HG03457 (cell line): ENCODE results near the gene TPM4.

Source experiments
- ATAC-seq: cut with Tn5 transposase; IDR thresholded peaks from one replicate; pipeline ENCODE4 v1.9.1; 2021; ENCODE audit warnings: moderate number of reproducible peaks; ENCODE audit not compliant: unreplicated experiment

The TPM4 gene

GRCh38 chr19:16124953-16125352 lies 48.7 kb downstream of the TPM4 start:
- ATAC-seq: no peak

DNA sequence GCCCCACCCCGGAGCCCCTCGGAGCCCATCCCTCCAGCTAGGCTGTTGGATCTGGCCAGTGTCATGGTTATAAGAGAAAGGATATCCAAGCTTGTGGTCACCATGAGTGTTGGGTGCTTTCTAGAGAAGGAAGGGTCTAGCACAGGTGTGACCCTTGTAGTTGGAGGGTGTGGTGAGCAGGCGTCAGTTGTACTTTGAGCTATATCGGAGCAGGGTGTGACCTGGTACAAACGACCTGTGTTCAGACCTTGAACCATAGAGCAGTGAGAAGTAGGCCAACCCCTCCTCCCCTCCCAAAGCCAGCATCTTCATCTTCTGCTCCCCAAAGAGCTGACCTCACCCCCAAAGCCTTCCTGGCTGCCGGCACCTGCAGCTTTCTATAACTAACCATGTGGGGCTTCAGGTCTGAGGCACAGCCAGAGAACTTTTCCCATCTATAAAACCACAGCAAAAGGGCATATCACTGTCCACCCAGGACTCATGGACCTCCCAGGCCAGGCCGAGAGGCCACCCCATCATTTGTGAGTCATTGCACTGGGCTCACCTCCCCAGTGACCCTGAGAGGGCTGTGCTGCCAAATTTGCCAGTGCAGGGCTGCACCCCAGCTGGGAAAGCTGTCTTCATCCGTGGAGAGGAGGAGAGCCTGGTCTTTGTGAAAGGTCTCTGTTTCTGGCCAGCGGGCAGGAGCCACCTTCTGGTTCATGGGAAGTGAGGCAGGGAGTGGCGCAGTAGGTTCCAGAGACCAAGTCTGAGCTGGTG lies 49.6 kb downstream of the TPM4 start:
- ATAC-seq: no peak

DNA sequence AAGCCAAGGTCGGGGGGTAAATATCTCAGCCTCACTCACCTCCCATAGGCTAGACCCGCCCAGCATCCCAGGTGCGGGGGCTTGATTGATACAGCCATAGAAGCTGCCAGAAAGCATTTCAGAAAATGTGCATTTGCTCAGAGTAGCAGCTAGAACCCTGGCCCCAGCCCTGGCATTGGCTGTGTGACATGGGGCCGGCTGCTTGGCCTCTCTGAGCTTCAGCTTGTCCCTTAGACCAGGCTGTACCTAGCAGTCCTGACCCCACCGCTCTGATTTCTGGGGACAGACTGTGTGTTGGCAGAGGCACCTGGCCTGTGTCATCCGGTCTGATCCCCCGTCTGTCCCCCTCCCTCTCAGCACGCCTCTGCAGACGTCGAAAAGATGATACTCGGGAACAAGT lies 50.8 kb downstream of the TPM4 start:
- no peak for ATAC-seq

- ATAC-seq: no peak
These were observed 51.6 kb downstream of the TPM4 start for GRCh38 chr19:16127776-16128371.

- ATAC-seq: no peak
These were observed 55.4 kb downstream of the TPM4 start for GRCh38 chr19:16131648-16132047.

DNA sequence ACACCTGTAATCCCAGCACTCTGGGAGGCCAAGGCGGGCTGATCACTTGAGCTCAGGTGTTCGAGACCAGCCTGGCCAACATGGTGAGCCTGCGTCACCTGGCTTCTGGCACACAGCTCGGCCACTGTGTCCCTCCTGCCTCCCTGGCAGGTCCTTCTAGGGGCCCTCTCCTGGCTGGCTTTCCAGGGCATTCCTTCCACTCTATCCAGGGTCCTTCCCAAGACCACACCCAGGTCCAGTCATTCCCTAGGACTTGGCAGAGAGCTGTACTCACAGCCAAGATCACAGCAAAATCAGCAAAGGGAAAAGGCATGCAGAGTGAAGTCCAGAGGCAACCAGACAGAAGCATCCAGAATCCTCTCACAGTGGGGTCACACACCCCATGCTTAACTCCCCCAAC lies 57.5 kb downstream of the TPM4 start:
- no peak for ATAC-seq

DNA sequence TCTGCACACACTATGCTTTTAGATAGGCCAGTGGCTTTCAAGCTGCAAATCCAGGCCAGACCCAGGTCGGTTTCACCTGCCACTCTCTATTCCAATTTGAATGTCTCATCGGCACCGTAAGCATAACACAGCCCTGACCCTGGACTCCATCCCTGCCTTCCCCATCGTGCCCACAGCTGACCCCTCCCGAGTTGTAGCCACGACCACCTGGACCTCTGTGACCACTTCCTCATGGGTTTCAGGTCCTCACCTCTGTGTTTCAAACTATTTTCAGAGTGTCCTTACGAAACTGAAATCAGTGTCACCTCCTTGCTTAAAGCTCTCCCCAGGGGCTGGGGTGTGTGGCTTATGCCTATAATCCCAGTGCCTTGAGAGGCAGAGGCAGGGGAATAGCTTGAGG lies 58.2 kb downstream of the TPM4 start:
- no peak for ATAC-seq

- ATAC-seq: no peak
These were observed 59.3 kb downstream of the TPM4 start for GRCh38 chr19:16135430-16136127.

GRCh38 chr19:16136185-16136999 lies 60.1 kb downstream of the TPM4 start:
- ATAC-seq: no peak

DNA sequence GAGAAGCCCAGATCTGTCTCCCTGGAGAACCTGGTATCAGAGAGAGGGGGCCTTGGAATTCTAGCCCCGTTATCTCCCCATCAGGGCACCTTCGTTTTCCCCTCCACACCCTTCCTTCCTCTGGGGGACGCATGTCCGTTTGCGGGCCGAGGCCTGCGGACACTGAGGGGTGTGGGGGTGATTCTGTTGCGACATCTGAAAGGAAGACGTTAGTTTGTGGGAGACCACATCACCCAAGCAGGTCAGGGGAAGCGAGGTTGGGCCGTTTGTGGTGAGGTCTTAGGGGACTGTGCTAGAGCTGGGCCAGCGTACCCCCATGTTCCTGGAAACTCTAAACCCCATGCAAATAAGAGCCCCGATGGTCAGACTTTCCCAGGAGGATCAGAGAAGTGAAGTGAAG lies 63.5 kb downstream of the TPM4 start:
- no peak for ATAC-seq

DNA sequence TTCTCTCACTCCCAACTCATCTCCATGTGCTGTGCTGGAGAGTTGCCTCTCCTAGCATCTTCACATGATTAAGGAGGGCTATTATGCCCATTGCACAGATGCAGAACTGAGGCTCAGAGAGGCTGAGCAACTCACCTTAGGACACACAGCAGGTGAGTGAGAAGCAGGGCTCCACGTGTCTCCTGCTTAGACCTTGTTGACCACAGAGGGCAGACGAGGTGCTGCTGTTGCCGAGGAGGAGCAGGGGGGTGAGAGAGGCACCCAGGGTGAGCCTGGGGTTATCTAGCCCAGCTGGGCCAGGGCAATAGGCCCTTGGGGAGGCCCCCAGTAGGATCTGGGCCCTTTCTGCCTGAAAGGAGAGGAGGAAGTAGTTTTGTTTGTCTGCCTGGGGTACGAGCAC lies 64.7 kb downstream of the TPM4 start:
- no peak for ATAC-seq

- ATAC-seq: no peak
These were observed 65.8 kb downstream of the TPM4 start for GRCh38 chr19:16142032-16142580.

- no peak for ATAC-seq
These were observed 67.3 kb downstream of the TPM4 start, which contains the start of gene HSH2D for GRCh38 chr19:16143399-16144215. Gene HSH2D, plus strand, starts transcription at chr19:16143685. Its CDS starts 5,066 bp downstream, at chr19:16148751.

GRCh38 chr19:16144216-16144581 lies 67.9 kb downstream of the TPM4 start:
- ATAC-seq: no peak

- ATAC-seq: no peak
These were observed 69.8 kb downstream of the TPM4 start for GRCh38 chr19:16146112-16146511.

DNA sequence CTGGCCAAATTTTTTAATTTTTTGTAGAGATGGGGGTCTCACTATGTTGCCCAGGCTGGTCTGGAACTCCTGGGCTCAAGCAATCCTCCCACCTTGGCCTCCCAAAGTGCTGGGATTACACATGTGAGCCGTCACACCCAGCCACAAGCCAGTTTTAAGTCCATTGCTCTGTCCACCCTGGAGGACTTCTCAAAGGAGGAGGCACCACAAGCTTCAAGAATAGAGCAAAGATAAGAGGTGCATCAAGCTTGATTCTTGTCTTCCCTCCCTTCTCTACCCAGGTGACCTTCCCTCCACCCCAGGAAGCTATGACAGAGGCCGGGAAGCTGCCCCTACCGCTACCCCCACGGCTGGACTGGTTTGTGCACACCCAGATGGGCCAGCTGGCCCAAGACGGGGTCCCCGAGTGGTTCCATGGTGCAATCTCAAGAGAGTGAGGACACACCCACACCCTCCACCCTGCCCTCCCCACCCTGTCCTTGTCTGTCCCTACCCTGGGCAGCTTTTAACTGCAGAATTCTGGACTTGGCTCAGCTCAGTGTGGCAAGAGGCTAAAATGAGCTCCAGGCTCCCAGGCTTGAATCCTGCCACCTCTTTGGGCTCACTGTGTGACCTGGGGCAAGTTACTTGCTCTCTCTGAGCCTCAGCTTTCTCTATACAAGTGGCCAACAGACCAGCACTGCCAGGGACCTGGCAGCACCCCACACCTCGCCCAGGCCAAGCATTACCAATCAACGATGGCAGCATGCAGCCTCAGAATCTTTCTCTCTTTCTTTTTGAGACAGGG lies 72.3 kb downstream of the TPM4 start:
- ATAC-seq: no peak
